Heart right ventricle (tissue), 16 donors: ENCODE results near the gene LCN1. TPM values are rescaled to one million over a fixed set of nuclear protein-coding genes. Genes with fewer than 3 reads are reported as not detected.

Experiments
- ATAC-seq, 8 donors: fragments of 200-7000 bp; cut with Tn5 transposase; one replicate each; pipeline ENCODE4 v1.9.1; 2020; ENCODE audit warnings: mild to moderate bottlenecking in 8 of 8, moderate library complexity in 8 of 8, moderate number of reproducible peaks in 1 of 8
- DNase-seq, 2 donors: peaks; one replicate each; pipeline ENCODE4 v3.0.0-alpha.2; 2020
- H3K27ac ChIP-seq, 10 donors: fragments of 200-600 bp; sonication (generic) in 2 of 10; one replicate each; pipeline versions ENCODE4 v1.5.0 to v1.8.0; 2020 to 2022; ENCODE audit warnings: mild to moderate bottlenecking in 3 of 10
- H3K27me3 ChIP-seq, 7 donors: fragments of 200-600 bp; one replicate each; pipeline ENCODE4 v1.8.0; 2021 to 2022; ENCODE audit warnings: mild to moderate bottlenecking in 2 of 7
- H3K36me3 ChIP-seq, 9 donors: fragments of 200-600 bp; sonication (generic) in 1 of 9; one replicate each; pipeline versions ENCODE4 v1.5.0 to v1.8.0; 2020 to 2022; ENCODE audit warnings: mild to moderate bottlenecking in 2 of 9
- H3K4me1 ChIP-seq, 9 donors: fragments of 200-600 bp; sonication (generic) in 1 of 9; one replicate each; pipeline versions ENCODE4 v1.5.0 to v1.8.0; 2020 to 2022; ENCODE audit warnings: mild to moderate bottlenecking in 4 of 9
- H3K4me3 ChIP-seq, 10 donors: fragments of 200-600 bp; sonication (generic) in 2 of 10; one replicate each; pipeline versions ENCODE4 v1.5.0 to v1.8.0; 2020 to 2022; ENCODE audit warnings: mild to moderate bottlenecking in 7 of 10, moderate library complexity in 2 of 10
- H3K9me3 ChIP-seq, 11 donors: fragments of 200-600 bp in 10 of 11; sonication (generic) in 2 of 11; one replicate each; pipeline versions ENCODE4 v1.5.0 to v1.8.0; 2013 to 2022; ENCODE audit warnings: mild to moderate bottlenecking in 2 of 11, control low read depth in 1 of 11, moderate library complexity in 1 of 11
- WGBS, 2 donors: extraction: QIAGEN DNeasy Blood & Tissue Kit; methylation state at CpG; one replicate each; pipeline ENCODE4 v1.1.7; 2013; ENCODE audit warnings: inconsistent platforms in 1 of 2; 5-methylcytosine and 5-hydroxymethylcytosine counted together
- intact Hi-C, 10 donors: fragments of 100-400 bp; cut with DNase I; formaldehyde crosslinking; loops; one replicate each; pipeline versions ENCODE4 v1.11.1 to v1.14.2; 2022
- polyA plus RNA-seq, 2 donors: library from polyadenylated mRNA; stranded (reverse); fragments of 200-250 nt; gene quantifications; one replicate each; pipeline ENCODE4 v1.2.3, GENCODE V29; 2013
- total RNA-seq, 10 donors: library from RNA; stranded (reverse); fragmentation: NEBNext Ultra II Directional in 3 of 10; extraction: Animal tissue kit (Norgen Biotek cat#: 25700) in 3 of 10; gene quantifications; one replicate each; pipeline versions ENCODE4 v1.2.1 to v1.2.4, GENCODE V29; 2021 to 2023
- TF ChIP-seq, protein P1 (sequence below), 9 donors: fragments of 200-600 bp; sonication (generic) in 2 of 9; IDR thresholded peaks; one replicate each; pipeline versions ENCODE4 v1.5.0 to v1.8.0; 2021 to 2022; ENCODE audit warnings: antibody characterized with exemption in 9 of 9, mild to moderate bottlenecking in 5 of 9, moderate library complexity in 1 of 9
- donor health status: Arrhythmogenic right ventricular cardiomyopathy.
- donor health status: ischemic (EF 13 %, LVEDD 7.1; RV severe dilation, severe dysfunction).
- donor health status: healthy with polysubstance abuse.
- donor health status: DM: no; HTN: yes; CAD: no.
- donor health status: DM: no; HTN: no; CAD: no.
- donor health status: ischemic (EF 25% LVEDD 6.9; RV normal size, moderate dysfunction).
- donor health status: ischemic (EF 25% LVEDD 5.7; RV mildly dilated, moderate dysfunction).
- donor health status: healthy.
- donor health status: DM: yes; HTN: yes; CAD: no.
- donor health status: Ischemic cardiomyopathy.
- donor health status: ischemic (EF 35%, LVEDD 5.7; RV mildly dilated, moderate dysfunction).
- donor health status: nonischemic (EF 11% LVEDD 7.7; RV severe dilation, severe dysfunction).
- donor health status: DM: yes; HTN: yes; CAD: no.
- donor health status: PGD.
- donor health status: ischemic (EF 29% LVEDD 5.4; RV normal size, mild dysfunction).
- donor health status: nonischemic (EF 23%, LVEDD 6.1; RV moderate dilation, normal function).

LCN1 gene
- total and polyA plus RNA-seq, 12 donors: 0.13 to 0.76 (median 0.32) TPM; not detected in 9

DNA sequence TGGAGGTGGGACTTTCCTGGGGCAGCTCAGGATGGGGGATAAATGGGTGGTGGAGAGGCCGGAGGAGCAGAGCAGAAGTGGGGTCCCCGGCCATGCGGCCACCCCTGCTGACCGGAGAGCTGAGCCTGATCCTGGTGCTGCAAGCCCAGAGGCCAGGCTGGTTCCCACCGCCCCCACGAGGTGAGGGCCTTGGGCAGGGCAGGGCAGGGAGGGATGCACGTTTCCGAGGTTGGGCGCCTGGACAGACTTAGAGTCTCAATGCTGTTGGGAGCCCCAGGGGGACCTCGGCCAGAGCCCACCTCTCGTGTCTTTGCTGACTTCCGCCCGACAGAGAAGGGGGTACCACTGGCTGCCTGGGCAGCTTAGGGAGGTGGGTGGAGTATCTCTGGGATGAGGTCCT is 30.2 kb downstream of the LCN1 start:
- Histone ChIP-seq H3K27ac (no peak overlapping the region), H3K9me3 (peaks cover 0 to 10% (median 0%) of the 10 kb centered on the region in 11 donors), H3K4me1 (no peaks in the 10 kb centered on the region), H3K36me3 (no peaks in the 10 kb centered on the region), H3K4me3 (no peak overlapping the region), H3K27me3 (peaks cover 0 to 5% (median 0%) of the 10 kb centered on the region in 7 donors)
- WGBS, 2 donors: 90 to 93% methylated on average over 13 of the region's 13 CpGs
- TF ChIP-seq, protein P1, sequence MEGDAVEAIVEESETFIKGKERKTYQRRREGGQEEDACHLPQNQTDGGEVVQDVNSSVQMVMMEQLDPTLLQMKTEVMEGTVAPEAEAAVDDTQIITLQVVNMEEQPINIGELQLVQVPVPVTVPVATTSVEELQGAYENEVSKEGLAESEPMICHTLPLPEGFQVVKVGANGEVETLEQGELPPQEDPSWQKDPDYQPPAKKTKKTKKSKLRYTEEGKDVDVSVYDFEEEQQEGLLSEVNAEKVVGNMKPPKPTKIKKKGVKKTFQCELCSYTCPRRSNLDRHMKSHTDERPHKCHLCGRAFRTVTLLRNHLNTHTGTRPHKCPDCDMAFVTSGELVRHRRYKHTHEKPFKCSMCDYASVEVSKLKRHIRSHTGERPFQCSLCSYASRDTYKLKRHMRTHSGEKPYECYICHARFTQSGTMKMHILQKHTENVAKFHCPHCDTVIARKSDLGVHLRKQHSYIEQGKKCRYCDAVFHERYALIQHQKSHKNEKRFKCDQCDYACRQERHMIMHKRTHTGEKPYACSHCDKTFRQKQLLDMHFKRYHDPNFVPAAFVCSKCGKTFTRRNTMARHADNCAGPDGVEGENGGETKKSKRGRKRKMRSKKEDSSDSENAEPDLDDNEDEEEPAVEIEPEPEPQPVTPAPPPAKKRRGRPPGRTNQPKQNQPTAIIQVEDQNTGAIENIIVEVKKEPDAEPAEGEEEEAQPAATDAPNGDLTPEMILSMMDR (IDR thresholded peaks at IDR 0.05): no peak
- ATAC-seq (no peak), DNase-seq (no peak)
- intact Hi-C loops: no loop called here

DNA sequence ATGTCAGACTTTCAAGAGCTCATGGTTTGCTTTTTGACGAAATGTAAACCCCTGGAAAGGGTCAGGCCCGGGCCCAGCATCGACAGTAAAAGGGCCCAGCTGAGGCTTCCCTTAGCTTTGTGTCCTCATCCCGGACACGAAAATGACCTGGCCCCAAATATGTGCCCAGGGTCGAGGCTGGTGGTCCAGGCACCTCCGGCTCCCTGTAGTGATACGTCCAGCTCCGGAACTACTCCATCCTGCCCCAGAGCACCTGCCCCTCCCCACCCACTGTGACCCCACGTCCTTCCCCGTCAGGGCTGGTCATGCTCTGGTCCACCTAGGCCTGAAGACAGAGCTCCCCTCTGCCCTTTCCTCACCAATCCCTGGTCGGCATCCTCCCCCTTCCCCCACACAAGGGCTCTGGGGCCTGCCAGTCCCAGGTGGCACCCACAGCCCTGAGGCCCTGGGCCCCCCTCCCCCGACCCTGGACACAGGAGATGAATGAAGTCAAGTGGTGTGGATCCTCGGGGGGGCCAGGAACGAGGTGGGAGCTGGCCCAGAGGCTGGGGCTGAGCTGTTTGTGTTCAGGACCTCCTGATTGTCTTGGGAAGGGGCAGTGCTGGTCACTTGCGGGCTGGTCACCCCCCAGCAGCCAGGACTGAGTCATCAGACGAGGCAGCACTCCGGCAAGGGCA is 30.9 kb downstream of the LCN1 start:
- Histone ChIP-seq H3K9me3 (peaks cover 0 to 10% (median 0%) of the 10 kb centered on the region in 11 donors), H3K4me3 (no peak overlapping the region), H3K36me3 (no peaks in the 10 kb centered on the region), H3K27me3 (peaks cover 0 to 5% (median 0%) of the 10 kb centered on the region in 7 donors), H3K4me1 (no peaks in the 10 kb centered on the region), H3K27ac (no peak overlapping the region)
- no peak for DNase-seq
- TF ChIP-seq, protein P1 (IDR thresholded peaks at IDR 0.05): no peak
- intact Hi-C loops: no loop called here
- 80 to 86% methylated on average over 18 of the region's 18 CpGs for WGBS, 2 donors
- ATAC-seq: no peak

DNA sequence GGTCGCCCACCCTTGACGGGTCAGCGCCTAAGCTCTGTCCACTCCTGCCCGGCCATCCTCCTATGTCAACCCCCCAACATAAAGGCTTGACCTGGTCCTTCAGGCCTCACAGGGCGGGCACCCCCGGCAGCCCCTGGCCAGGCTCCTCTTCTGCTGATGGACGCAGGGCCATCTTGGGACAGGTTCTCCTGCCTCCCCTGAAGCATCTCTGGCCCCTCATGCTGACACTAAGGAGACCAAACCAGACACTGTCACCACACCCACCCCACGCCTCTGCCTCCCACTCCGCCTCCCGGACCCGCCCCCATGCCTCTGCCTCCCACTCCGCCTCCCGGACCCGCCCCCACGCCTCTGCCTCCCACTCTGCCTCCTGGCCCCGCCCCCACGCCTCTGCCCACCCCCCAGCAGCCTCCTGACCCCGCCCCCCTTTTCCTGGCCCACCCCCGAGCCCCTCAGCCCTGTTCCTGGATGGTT is 31.5 kb downstream of the LCN1 start:
- Histone ChIP-seq H3K4me3 (no peak overlapping the region), H3K36me3 (no peaks in the 10 kb centered on the region), H3K9me3 (peaks cover 0 to 10% (median 0%) of the 10 kb centered on the region in 11 donors), H3K4me1 (no peaks in the 10 kb centered on the region), H3K27ac (no peak overlapping the region), H3K27me3 (peaks cover 0 to 5% (median 0%) of the 10 kb centered on the region in 7 donors)
- WGBS, 2 donors: 89 to 92% methylated on average over 18 to 19 of the region's 19 CpGs
- ATAC-seq (no peak), DNase-seq (no peak)
- TF ChIP-seq, protein P1 (IDR thresholded peaks at IDR 0.05): no peak
- intact Hi-C loops: loop anchor here in 1 of 10 donors (1.0 kb wide), 1 partner anchor 35 kb away; no protein-coding TSS in a partner anchor

DNA sequence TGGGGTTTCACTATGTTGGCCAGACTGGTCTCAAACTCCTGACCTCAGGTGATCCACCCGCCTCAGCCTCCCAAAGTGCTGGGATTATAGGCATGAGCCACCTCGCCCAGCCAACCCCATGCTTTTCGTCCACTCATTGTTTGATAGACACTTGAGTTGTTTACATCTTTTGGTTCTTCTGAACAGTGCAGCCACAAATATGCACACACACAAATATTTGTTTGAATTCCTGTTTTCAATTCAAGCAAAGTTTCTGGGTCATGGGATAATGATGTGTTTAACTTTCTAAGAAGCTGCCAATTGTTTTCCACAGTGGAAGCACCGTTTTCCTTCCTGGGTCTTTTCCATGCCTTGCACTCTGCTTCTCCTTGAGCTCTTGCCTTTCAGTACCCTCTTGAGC is 33.5 kb downstream of the LCN1 start:
- Histone ChIP-seq H3K27me3 (peaks cover 0 to 7% (median 0%) of the 10 kb centered on the region in 7 donors), H3K27ac (no peak overlapping the region), H3K36me3 (no peaks in the 10 kb centered on the region), H3K4me3 (no peak overlapping the region), H3K9me3 (peaks cover 0 to 10% (median 0%) of the 10 kb centered on the region in 11 donors), H3K4me1 (no peaks in the 10 kb centered on the region)
- 80 to 89% methylated on average over 4 of the region's 4 CpGs for WGBS, 2 donors
- DNase-seq (no peak), ATAC-seq (no peak)
- TF ChIP-seq, protein P1 (IDR thresholded peaks at IDR 0.05): no peak
- intact Hi-C loops: no loop called here
